Superior temporal gyrus (tissue), 1 donor: ENCODE measurements around the gene TCN2.
"Not testable (repeated sequence)": the region's sequence is repeated elsewhere in the genome, so short reads cannot be mapped to it uniquely, and the experiment has no call there.

ENCODE experiments used
- DNase-seq: peaks from one replicate; pipeline ENCODE4 v3.0.0-alpha.2; 2016; ENCODE audit errors: extremely low spot score

Gene TCN2

GRCh38 chr22:30610299-30610698, 3.3 kb downstream of the TCN2 start:
- DNase-seq, result peak; percentile 27

DNA sequence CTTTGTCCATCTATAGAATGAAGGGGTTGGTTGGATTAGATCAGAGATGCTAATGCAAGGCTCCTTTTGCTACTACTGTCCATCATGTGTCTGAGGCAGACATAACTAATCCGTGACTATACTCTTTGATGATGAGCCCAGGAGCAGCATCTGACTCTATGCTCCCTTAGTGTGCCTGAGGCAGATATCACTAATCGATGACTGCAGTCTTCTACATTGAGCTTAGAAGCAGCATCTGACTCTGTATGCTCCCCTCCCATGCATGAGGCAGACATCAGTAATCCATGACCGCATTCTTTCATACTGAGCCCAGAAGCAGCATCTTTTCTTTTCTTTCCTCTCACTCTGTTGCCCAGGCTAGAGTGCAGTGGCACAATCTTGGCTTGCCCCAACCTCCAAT, 4.2 kb downstream of the TCN2 start:
- DNase-seq, result no peak

DNA sequence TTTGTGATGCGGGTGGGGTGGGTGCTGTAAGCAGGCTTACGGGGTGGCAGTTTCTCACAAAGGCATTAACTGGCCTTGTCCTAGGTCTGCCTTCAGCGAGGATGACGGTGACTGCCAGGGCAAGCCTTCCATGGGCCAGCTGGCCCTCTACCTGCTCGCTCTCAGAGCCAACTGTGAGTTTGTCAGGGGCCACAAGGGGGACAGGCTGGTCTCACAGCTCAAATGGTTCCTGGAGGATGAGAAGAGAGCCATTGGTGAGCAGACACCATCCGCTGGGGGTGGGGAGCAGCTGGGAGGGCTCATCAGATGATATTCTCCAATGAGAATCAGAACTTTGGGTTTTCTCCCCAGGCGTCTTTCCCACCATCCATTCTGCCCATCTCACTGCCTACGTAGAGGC, 5.8 kb downstream of the TCN2 start:
- no peak for DNase-seq

DNA sequence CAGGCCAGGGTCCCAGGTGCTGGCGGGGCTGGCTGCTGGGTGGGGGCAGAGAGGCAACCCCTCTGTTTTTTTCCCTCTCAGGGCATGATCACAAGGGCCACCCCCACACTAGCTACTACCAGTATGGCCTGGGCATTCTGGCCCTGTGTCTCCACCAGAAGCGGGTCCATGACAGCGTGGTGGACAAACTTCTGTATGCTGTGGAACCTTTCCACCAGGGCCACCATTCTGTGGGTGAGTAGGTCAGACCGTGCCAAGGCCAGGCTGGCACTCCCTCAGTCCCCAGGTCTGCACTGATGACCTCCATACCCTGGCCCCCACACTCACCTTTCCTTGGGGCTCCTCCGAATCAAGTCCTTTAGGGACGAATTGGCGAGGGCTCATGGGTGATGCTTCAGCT, 7.3 kb downstream of the TCN2 start:
- no peak for DNase-seq

- no peak for DNase-seq
Observed at GRCh38 chr22:30614879-30615278, 7.9 kb downstream of the TCN2 start.

GRCh38 chr22:30615543-30615954, 8.6 kb downstream of the TCN2 start:
- DNase-seq, result no peak

DNA sequence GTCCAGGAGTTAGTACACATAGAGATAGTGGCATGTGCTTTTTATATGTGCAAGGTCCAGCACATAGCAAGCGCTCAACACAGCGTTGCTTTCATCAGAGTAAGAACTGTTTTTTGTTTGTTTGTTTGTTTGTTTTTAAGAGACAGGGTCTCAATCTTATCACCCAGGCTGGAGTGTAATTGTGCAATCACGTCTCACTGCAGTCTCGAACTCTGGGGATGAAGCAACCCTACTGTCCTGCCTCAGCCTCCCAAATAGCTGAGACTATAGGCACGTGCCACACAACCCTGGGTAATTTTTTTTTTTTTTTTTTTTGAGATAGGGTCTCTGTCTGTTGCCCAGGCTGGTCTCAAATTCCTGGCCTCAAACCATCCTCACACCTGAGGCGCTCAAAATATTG, 10.8 kb downstream of the TCN2 start:
- DNase-seq, result no peak

- not testable (repeated sequence) for DNase-seq
Observed at GRCh38 chr22:30619909-30620308, 12.9 kb downstream of the TCN2 start.

- DNase-seq, result no peak
Observed at GRCh38 chr22:30626413-30626812, 19.4 kb downstream of the TCN2 start.

DNA sequence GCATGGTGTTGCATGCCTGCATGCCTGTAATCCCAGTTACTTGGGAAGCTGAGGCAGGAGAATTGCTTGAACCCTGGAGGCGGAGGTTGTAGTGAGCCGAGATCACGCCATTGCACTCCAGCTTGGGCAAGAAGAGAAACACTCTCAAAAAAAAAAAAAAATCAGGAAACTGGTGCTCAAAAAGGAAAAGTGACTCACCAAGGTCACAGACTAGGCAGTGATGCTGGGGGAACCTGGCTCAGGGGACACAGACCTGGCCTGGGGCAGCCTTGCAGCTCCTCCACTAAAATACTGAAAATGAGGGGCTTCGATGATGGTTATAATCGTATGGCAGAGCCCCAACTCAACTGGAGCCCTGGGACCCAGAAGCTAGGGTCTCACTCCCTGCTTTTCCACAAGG, 20.5 kb downstream of the TCN2 start:
- no peak for DNase-seq

DNA sequence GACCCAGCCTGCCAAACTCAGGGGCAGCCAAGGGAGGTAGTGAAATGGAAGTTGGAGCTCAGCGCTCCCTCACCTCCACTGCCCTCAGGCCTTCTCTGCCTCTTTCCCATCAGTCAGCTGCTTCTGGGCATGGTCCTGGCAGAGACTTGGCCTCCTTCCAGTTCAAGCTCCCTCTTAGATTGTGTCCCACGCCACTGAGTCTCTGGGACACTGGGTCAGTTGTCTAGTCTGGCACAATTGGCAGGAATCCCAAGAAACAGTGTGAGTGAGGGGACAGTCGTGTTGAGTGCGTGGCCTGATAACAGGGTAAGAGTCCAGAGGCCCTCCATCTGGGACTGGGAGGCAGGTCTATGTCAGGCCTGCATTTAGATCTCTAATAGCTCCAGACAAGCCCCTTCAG, 21.5 kb downstream of the TCN2 start:
- peak; percentile 48 for DNase-seq

DNA sequence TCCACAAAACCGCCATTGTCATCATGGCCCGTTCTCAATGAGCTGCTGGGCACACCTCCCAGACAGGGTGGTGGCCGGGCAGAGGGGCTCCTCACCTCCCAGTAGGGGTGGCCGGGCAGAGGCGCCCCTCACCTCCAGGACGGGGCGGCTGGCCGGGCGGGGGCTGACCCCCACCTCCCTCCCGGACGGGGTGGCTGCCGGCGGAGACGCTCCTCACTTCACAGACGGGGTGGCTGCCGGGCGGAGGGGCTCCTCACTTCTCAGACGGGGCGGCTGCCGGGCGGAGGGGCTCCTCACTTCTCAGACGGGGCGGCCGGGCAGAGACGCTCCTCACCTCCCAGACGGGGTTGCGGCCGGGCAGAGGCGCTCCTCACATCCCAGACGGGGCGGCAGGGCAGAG, 24.5 kb downstream of the TCN2 start:
- DNase-seq, result not testable (repeated sequence)

GRCh38 chr22:30634471-30635233, 27.7 kb downstream of the TCN2 start:
- peak; percentile 96 for DNase-seq

- DNase-seq, result peak; percentile 86
Observed at GRCh38 chr22:30635273-30636225, 28.6 kb downstream of the TCN2 start, which contains the start of gene SLC35E4. SLC35E4 (plus strand) TSS chr22:30635781; CDS start chr22:30636451, 670 bp downstream.

- peak; percentile 29 for DNase-seq
Observed at GRCh38 chr22:30636226-30637077, 29.5 kb downstream of the TCN2 start.

- no peak for DNase-seq
Observed at GRCh38 chr22:30637701-30638114, 30.7 kb downstream of the TCN2 start.

DNA sequence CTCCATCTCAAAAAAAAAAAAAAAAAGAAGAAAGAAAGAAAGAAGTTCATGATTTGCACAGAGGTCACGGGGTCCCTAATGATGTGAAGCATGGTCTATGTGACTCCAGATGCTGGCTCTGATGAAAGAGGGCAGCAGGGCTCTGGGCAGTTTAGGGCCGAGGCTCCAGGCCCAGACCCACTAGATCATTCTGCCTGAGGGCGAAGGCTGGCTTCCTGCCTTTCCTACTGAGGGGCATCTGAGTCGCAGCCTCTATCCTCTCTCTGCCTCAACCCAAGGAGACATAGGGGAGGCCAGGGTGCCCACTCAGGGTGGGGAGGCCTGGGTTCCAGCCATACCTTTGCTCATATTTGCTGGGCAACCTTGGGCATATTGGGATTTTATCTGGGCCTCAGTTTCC, 33.4 kb downstream of the TCN2 start:
- DNase-seq, result no peak

- DNase-seq, result no peak
Observed at GRCh38 chr22:30640839-30641430, 34.0 kb downstream of the TCN2 start.

GRCh38 chr22:30643055-30643875, 36.3 kb downstream of the TCN2 start:
- DNase-seq, result peak; percentile 33

- no peak for DNase-seq
Observed at GRCh38 chr22:30646518-30647160, 39.7 kb downstream of the TCN2 start.
